ENCODE measurements around the gene OSBPL3.
"Not testable (repeated sequence)": the region's sequence is repeated elsewhere in the genome, so short reads cannot be mapped to it uniquely, and the experiment has no call there.

OSBPL3 gene

GRCh38 chr7:25026156-25026555 lies 46.2 kb upstream of the OSBPL3 start:
- Histone ChIP-seq H3K4me3 (ENCODE audit: insufficient read depth, low read length, poor library complexity, severe bottlenecking) (no peak overlapping the region), H3K9me3 (ENCODE audit: insufficient read depth, low read length) (no peaks in the 10 kb centered on the region), H3K27ac (ENCODE audit: low read depth, low read length) (no peak overlapping the region), H3F3A (ENCODE audit: insufficient read depth) (no peaks in the 10 kb centered on the region), H3K9ac (ENCODE audit: low read length) (no peak overlapping the region), H4K20me1 (ENCODE audit: low read depth, low read length) (no peaks in the 10 kb centered on the region), H3K27me3 (ENCODE audit: low read length) (no peaks in the 10 kb centered on the region), H3K4me2 (ENCODE audit: low read depth, low read length, poor library complexity, severe bottlenecking) (no peak overlapping the region), H3K79me2 (ENCODE audit: insufficient read depth, low read length) (no peaks in the 10 kb centered on the region), H3K36me3 (ENCODE audit: low read length) (no peaks in the 10 kb centered on the region), H3K9me2 (replicated peaks; ENCODE audit: insufficient read depth, low read length) (no peaks in the 10 kb centered on the region), H2AFZ (ENCODE audit: low read depth, low read length, severe bottlenecking) (no peak overlapping the region)
- no peak for TF ChIP-seq CTCF (IDR thresholded peaks at IDR 0.05; ENCODE audit: insufficient read depth, low read length, poor library complexity, severe bottlenecking)

GRCh38 chr7:25025218-25025671 lies 45.3 kb upstream of the OSBPL3 start:
- no peaks in the 10 kb centered on the region for H3F3A ChIP-seq (ENCODE audit: insufficient read depth)
- no peak overlapping the region for H3K4me3 ChIP-seq (ENCODE audit: insufficient read depth, low read length, poor library complexity, severe bottlenecking)
- no peak overlapping the region for H2AFZ ChIP-seq (ENCODE audit: low read depth, low read length, severe bottlenecking)
- H3K9me3 ChIP-seq (ENCODE audit: insufficient read depth, low read length), result no peaks in the 10 kb centered on the region
- no peaks in the 10 kb centered on the region for H4K20me1 ChIP-seq (ENCODE audit: low read depth, low read length)
- no peaks in the 10 kb centered on the region for H3K27me3 ChIP-seq (ENCODE audit: low read length)
- no peak overlapping the region for H3K4me2 ChIP-seq (ENCODE audit: low read depth, low read length, poor library complexity, severe bottlenecking)
- H3K79me2 ChIP-seq (ENCODE audit: insufficient read depth, low read length), result no peaks in the 10 kb centered on the region
- no peaks in the 10 kb centered on the region for H3K9me2 ChIP-seq (replicated peaks; ENCODE audit: insufficient read depth, low read length)
- no peak overlapping the region for H3K9ac ChIP-seq (ENCODE audit: low read length)
- TF ChIP-seq CTCF (IDR thresholded peaks at IDR 0.05; ENCODE audit: insufficient read depth, low read length, poor library complexity, severe bottlenecking) (no peak), EZH2phosphoT487 (conservative IDR thresholded peaks at IDR 0.05; ENCODE audit: low read length) (no peak)
- H3K27ac ChIP-seq (ENCODE audit: low read depth, low read length), result no peak overlapping the region
- H3K36me3 ChIP-seq (ENCODE audit: low read length), result no peaks in the 10 kb centered on the region

- no peaks in the 10 kb centered on the region for H3K9me3 ChIP-seq (ENCODE audit: insufficient read depth, low read length)
- H3K36me3 ChIP-seq (ENCODE audit: low read length), result no peaks in the 10 kb centered on the region
- TF ChIP-seq CTCF (IDR thresholded peaks at IDR 0.05; ENCODE audit: insufficient read depth, low read length, poor library complexity, severe bottlenecking) (no peak), EZH2phosphoT487 (conservative IDR thresholded peaks at IDR 0.05; ENCODE audit: low read length) (no peak)
- no peaks in the 10 kb centered on the region for H3K27me3 ChIP-seq (ENCODE audit: low read length)
- no peak overlapping the region for H3K27ac ChIP-seq (ENCODE audit: low read depth, low read length)
- no peak overlapping the region for H3K4me2 ChIP-seq (ENCODE audit: low read depth, low read length, poor library complexity, severe bottlenecking)
- H3F3A ChIP-seq (ENCODE audit: insufficient read depth), result no peaks in the 10 kb centered on the region
- no peak overlapping the region for H3K9ac ChIP-seq (ENCODE audit: low read length)
- H2AFZ ChIP-seq (ENCODE audit: low read depth, low read length, severe bottlenecking), result no peak overlapping the region
- no peaks in the 10 kb centered on the region for H3K79me2 ChIP-seq (ENCODE audit: insufficient read depth, low read length)
- no peaks in the 10 kb centered on the region for H3K9me2 ChIP-seq (replicated peaks; ENCODE audit: insufficient read depth, low read length)
- no peak overlapping the region for H3K4me3 ChIP-seq (ENCODE audit: insufficient read depth, low read length, poor library complexity, severe bottlenecking)
- no peaks in the 10 kb centered on the region for H4K20me1 ChIP-seq (ENCODE audit: low read depth, low read length)
These were observed 44.1 kb upstream of the OSBPL3 start for GRCh38 chr7:25024066-25024465.

GRCh38 chr7:25017671-25018070 lies 37.7 kb upstream of the OSBPL3 start:
- not testable (repeated sequence) for H3K4me3 ChIP-seq (ENCODE audit: insufficient read depth, low read length, poor library complexity, severe bottlenecking); H3F3A ChIP-seq (ENCODE audit: insufficient read depth); H3K36me3 ChIP-seq (ENCODE audit: low read length); H2AFZ ChIP-seq (ENCODE audit: low read depth, low read length, severe bottlenecking); H3K4me2 ChIP-seq (ENCODE audit: low read depth, low read length, poor library complexity, severe bottlenecking); H3K9me2 ChIP-seq (replicated peaks; ENCODE audit: insufficient read depth, low read length); H3K27me3 ChIP-seq (ENCODE audit: low read length); H3K27ac ChIP-seq (ENCODE audit: low read depth, low read length); H3K9me3 ChIP-seq (ENCODE audit: insufficient read depth, low read length); H3K9ac ChIP-seq (ENCODE audit: low read length); H3K79me2 ChIP-seq (ENCODE audit: insufficient read depth, low read length); H4K20me1 ChIP-seq (ENCODE audit: low read depth, low read length)
